GM12892 (cell line): ENCODE measurements around the gene NUAK2.

Experiments used
- POLR2A ChIP-seq: IDR thresholded peaks from 2 replicates; pipeline ENCODE4 v1.6.1; 2011; ENCODE audit warnings: low read depth, low read length, control low read depth
- POLR2AphosphoS5 ChIP-seq: IDR thresholded peaks from 2 replicates; pipeline ENCODE4 v1.6.1; 2011; ENCODE audit warnings: low read depth, low read length, control low read depth

DNA sequence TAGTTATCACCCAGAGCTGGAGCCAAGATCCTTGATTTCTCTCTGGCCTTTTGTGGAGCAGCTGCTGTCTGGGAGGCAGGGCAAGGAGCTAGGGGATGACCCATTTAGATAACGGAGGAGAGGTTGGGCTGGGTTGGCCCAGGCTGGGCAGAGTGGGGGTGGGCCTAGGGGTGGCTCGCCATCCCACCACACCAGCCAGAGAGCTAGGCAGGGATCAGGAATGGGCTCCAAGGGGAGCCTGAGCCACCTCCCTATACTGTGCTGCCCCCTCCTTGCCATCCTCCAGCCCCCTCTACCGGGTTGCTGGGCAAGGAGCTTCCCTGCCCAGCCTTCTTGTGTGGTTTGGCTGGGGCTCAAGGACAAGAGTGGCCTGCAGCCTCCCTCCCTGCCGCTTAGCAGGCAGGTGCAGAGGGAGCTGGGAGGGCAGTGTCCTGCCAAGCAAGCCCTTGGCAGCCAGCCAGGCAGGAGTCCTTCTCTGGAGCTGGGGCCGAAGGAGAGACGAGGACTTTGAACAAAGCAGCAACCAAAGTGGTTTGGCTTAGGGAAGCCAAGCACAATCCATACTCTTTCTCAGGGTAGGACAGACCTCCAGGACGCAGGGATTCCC lies 4.1 kb downstream of the NUAK2 start:
- TF ChIP-seq POLR2A (no peak), POLR2AphosphoS5 (no peak)
